Measurements from ENCODE around the gene ADGRG3. TPM values are rescaled to one million over a fixed set of nuclear protein-coding genes. Genes with fewer than 3 reads are reported as not detected.

Gene ADGRG3
- total and polyA plus RNA-seq, 9 of the 15 experiments (the other 6 are each of a cell fraction or from before 2014, with no cell fraction given) = 0.09 to 0.52 (median 0.14) TPM; not detected in 3

GRCh38 chr16:57628008-57628781, 39.9 kb upstream of the ADGRG3 start, which contains the start of gene ADGRG1 (continued):
- TF ChIP-seq STAT5B (CRISPR knock-in tag; IDR thresholded peaks at IDR 0.05) = no peak
- TF ChIP-seq ZFP91 (CRISPR knock-in tag; IDR thresholded peaks at IDR 0.05) = no peak
- no peak for TF ChIP-seq RB1 (IDR thresholded peaks at IDR 0.05; ENCODE audit: low read depth)
- TF ChIP-seq STAT5A (IDR thresholded peaks at IDR 0.05; ENCODE audit: borderline replicate concordance, low read length) = no peak
- no peak for TF ChIP-seq MECOM (CRISPR knock-in tag; IDR thresholded peaks at IDR 0.05)
- no peak for TF ChIP-seq CC2D1A (IDR thresholded peaks at IDR 0.05)
- 0 out of 2 replicates have a peak, but pooled peaks have one; percentile 25 for TF ChIP-seq GTF2F1 (IDR thresholded peaks at IDR 0.05; ENCODE audit: low read depth, low read length)
- TF ChIP-seq MTA2 (IDR thresholded peaks at IDR 0.05; ENCODE audit: low read depth) = no peak
- no peak; the same call in 1 of the 2 replicates for TF ChIP-seq ZBTB40 (IDR thresholded peaks at IDR 0.05)
- TF ChIP-seq ZBTB40 (CRISPR knock-in tag; IDR thresholded peaks at IDR 0.05) = no peak
- 0 out of 2 replicates have a peak, but pooled peaks have one; percentile 65 for TF ChIP-seq MCM2 (IDR thresholded peaks at IDR 0.05; ENCODE audit: low read depth)
- no peak for TF ChIP-seq PURB (CRISPR knock-in tag; IDR thresholded peaks at IDR 0.05; ENCODE audit: low read depth)
- TF ChIP-seq THRAP3 (IDR thresholded peaks at IDR 0.05; ENCODE audit: borderline replicate concordance) = no peak
- no peak for TF ChIP-seq ATF1 (CRISPR knock-in tag; IDR thresholded peaks at IDR 0.05)
- TF ChIP-seq ATF1 (tag; IDR thresholded peaks at IDR 0.05) = peak; percentile 59; the same call in 1 of the 2 replicates
- no peak for TF ChIP-seq ZNF395 (CRISPR knock-in tag; IDR thresholded peaks at IDR 0.05)
